Activated CD4-positive, alpha-beta T cell treated with anti-CD3 and anti-CD28 coated beads, Interleukin-2, Interleukin-4, amounts not matched to agents 100 ng/mL and 50 ng/mL, durations not matched to agents 16 hours and 8 hours (primary cell): ENCODE results near the gene LCLAT1.

Experiments
- DNase-seq: peaks from one replicate; pipeline ENCODE4 v3.0.0-alpha.2; 2020; ENCODE audit warnings: low spot score

LCLAT1 gene

DNA sequence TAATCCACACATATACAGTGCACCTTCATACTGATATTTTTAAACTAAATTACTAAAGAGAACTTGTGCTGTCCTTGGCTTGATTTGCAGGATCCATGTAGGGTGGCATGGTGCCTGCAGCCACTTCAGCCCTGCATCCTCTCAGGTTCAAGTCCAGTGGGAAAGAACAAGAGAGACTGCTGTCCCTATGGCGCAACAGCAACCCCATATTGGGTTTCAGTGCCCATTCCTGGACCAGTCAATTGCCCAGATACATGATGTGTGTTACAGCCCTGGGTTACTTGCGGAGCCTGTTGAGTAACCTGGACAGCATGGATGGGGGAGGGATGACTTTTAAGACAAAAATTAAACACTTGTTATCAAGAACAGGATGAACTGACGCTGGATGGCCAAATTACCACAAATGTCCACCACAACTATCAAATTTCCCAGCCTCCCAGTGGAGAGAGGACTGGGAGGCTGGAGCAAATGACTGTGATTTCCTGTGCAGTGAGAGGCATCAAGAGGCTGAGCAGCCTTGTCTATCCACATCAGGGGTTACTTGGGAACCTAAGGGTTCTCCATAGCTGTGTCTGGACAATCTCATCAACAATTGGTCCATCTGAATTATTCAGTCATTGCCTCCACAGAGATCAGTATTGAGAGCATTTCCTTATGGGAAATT, 198.2 kb downstream of the LCLAT1 start:
- DNase-seq: no peak

DNA sequence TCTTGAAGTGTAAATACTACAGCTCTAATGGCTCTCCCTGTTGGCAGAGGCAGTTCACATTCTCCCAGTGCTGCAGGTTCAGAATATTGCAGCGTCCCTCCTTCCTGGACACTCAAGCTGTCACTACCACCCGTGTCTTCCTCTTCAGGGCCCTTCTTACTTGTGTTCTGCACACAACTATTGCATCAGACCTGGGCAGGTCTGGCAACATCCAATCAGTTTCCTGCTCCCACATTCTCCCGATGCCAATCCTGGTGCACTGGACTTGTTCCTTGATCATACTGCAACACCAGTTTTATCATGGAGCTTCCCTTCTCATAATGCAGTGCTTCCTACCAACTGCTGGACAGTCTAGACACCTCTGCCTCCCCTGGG, 198.7 kb downstream of the LCLAT1 start:
- no peak for DNase-seq

DNA sequence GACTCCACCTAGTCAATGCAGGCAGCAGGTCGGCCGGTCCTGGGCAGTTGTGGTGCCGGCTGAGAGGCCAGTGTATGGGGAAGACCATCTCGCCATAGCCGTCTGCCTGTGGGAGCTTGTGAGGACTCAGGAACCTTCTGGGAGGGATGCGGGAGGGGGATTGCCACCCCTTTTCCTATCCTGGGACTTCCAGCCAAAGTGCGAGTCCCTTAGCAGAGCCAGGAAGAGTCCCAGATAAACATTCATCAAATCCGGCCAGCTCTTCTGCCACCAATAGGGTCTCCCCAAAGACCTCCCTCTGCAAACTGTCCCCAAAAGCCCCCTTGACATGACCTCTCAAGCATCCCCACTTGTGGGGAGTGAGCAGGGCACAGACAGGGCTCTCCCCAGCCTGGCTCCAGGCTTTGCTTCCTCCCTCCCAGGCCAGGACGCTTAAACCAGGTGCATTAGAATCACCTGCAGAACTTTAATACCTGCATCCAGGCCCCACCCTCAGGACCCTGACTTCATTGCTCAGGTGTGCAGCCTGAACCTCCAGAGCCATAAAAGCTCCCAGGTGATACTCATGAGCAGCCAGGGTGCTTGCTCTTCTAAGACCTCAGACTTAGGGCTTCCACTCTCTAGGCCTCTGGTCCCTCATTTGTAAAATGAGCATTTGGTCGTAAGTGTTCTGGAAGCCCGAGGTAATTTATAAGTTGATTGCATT, 200.9 kb downstream of the LCLAT1 start:
- no peak for DNase-seq

DNA sequence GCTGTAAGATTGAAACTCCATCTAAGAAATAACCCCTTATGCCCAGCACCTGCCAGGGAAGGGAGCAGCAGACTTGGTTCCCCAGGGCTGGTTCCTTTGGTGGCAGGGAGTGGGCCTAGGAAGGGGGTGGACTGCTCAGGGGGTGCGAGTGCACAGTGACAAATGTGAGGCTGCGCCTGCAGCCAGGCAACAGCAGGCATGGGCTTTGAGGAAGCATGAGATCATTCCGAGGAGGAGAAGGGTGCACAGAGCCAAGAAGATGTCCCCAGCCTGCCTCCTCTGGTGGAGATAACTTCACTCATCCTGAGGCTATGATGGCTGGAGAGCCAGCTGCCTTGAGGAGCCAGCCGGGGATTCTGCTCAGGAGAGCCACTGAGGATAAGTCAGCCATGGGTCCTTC, 202.2 kb downstream of the LCLAT1 start:
- no peak for DNase-seq

DNA sequence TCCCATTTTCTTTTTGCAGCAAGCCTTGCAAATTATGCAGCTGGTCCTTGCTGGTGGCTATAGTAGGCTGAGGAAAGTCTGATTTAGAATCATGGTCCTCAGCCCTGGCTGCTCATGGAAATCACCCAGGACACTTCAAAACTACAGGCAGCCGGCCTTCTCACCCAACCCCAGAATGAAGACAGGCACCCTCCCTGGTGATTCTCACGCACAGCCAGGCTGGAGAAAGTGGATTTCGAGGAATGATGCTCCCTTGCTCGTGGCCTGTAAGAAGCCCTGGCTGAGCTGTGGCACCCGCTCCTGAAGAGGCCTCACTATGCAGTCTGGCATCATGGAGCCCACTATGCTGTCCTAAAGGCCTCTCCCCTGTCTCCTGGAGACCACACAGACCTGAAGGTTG, 202.8 kb downstream of the LCLAT1 start:
- no peak for DNase-seq

DNA sequence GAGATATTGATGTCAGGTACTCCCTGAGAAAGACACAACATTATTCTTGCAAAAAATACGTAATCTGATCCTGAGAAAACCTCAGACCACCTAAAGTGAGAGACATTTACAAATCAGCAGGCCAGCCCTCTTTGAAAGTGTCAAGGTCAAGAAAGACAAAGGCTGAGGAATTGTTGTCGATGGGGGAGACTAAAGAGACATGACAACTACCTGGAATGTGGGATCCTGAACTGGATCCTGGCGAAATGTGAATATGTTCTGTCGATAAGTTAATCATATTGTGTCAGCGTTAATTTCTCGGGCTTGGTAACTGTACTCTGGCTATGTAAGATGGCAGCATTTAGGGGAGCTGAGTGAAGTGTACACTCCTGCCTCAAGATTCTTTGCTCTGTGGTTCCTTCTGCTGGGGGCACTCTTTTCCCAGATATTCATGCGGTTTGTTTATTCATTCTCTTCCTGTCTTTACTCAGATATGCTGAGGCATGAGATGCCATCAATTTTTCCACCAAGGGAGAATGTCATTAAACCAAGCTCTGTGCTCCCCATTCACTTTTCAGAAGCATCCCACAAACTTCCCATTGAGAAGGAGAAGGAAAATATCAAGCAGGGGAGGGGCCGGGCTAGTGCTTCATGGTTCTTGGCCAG, 205.3 kb downstream of the LCLAT1 start:
- DNase-seq: no peak

DNA sequence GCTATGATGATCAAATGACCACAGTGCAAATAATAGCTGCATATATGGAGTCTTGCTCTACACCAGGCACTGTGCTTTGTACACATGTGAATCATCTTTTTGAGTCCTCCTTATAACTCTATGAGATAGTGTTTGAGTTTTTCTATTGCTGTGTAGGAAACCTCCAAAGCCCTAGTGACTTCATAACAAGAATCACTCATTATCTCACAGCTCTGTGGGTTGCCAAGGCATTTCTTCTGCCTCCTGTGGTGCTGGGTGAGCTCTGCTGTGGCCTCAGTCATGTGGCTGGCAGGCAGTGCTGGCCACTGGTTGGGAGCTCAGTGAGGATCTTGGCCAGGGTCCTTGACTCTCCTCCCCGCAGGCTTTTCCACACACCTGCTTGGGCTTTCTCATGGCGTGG, 206.8 kb downstream of the LCLAT1 start:
- no peak for DNase-seq

DNA sequence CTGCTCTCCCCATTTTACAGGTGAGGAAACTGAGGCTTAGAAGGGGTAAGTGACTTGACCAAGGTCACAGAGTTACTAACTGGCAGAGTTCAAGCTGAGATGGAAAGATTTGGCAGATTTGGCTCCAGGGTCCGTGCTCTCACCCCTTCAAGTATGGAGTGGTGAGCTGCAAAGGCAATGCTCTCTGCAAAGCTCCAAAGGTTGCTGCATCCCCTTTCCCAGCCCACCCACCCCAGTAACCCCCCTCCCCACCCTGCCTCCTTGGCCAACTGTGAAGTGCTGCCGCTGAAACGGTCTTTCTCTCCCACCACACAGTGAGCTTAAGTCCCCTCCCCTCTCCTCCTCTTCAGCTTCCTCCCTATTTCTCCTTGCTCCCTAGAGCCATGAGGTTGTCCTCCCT, 207.4 kb downstream of the LCLAT1 start:
- no peak for DNase-seq

DNA sequence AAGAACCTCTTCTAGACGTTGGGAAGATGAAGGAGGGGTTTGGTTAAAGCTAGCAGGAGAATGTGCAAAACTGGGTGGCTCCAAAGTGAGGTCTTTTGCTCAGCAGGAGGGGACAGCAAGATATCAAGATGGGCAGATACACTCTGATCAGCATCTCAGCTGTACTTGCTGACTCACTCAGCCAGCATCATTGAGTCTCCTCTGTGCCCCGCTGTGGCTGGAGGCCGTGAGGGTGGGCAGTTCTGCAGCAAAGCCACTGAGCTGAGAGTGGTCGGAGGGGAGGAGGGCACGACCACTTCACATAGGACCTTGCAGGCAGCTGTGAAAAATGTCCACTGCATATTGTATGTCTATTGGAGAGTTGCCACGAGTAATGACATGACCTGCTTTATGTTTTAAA, 208.2 kb downstream of the LCLAT1 start:
- DNase-seq: no peak

DNA sequence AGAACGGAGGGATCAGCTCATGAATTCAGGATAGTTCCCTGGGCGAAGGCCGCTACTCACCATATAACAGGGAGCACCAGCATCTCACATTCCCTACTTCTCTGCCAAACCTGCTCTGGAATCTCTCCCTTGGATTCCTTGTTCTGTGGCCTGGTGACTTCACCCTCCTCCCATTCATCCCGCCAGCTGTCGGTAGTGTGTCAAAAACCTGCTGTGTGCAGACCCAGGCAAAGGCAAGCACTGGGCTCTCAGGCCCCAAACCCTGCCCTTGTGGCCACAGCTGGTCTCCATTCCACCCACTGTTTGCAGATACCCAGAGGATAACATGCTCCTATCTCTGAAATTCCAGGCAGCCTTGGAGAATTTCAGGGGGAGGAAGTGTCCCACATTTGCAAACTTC, 208.6 kb downstream of the LCLAT1 start:
- DNase-seq: no peak

DNA sequence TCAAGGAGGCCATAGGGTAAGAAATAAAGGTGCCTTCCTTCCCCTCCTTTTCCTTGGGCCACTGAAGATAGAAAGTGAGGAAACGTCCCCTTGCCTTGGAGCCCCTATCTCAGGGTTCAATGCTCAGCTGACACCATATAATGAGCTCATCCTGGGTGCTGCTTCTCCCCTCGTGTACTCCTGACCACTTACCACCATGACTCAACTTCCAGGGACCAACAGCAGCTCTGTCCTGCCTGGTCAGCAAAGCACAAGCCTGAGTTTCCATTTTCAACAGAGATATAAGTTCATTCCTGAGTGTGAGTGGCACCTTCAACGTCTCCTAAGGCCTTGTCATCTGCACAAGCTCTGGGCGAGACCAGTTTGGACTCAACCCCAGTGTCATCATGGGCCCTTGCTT, 209.0 kb downstream of the LCLAT1 start:
- DNase-seq: no peak

DNA sequence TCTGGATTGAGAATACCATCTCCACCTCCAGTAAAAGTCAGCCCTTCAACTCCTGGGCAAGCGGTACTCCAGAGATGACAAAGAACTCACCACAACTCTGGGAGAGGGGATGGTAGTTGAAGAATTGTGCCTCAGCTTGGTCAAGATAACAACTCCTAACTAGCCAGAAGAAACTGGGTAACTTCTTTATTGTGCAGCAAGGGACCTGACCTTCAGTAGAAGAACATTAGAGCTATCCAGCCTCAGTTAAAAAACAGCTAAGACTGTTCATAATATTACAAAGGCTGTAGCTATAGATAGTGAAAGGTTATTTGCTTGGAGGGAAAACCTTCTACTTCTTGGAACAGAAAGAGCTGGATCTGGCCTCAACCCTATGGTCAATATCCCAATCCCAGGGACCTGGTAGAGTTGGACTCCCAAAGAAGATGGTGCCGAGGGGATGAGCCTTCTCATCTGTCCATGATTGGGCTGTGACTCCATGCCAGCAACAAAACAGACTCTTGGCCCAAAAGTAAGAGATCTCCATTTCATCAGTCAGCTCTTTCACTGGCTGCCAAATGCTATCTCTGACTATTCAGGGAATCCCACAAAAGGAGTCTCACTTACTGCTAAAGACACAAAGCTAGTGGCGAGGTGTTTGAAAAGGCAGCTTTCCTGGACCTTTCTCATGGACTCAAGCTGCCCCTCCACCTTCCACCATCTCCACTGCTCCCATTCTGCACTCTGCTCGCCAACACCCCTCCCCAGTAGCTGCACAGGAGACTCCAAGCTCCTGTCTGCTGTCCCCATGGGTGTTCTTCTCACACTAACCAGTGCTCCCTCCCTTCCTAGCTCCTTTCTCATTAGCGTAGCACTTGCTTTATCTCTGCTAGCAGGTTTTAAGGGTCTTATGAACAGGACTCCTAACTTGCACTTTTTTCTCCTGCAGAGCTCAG, 214.4 kb downstream of the LCLAT1 start:
- DNase-seq: no peak

DNA sequence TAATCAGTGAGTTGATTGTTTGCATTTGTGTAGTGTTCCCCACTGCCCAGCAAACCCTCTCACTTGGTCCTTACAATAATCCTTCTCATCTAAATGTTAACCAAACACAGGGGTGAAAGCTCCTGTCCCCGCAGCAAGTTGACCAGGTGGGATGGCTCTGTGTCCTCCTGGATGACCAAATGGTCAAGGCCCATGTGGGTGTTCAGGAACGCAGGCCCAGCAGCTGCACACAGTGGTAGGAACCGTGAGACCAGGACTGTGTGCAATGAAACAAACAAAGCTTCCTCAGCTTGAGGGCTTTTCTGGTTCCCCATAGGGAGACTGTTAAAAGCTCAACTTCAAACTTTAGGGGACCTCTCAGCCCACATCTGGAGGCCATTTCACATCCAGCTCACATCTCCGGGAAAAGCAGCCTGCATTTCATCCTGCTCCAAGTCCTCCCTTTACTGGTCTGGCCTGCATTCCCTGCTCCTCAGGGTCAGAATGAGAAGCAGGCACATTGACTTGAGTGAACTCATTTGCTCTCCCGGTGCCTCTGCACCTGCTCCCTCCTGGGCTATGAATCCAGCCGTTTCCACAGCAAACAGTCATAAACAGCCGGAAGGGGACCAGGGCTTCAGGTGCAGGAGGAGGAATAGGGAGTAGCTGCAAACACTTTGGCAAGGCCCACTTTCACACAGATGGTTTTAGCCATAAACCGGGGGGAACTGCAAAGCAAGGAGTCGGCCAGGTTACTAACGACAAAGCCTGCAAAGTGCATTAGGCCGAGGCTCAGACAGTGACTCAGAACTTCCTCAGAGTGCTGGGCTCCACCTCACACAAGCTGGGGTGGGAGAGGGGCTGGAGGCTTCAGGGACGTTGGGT, 215.5 kb downstream of the LCLAT1 start:
- DNase-seq: no peak

DNA sequence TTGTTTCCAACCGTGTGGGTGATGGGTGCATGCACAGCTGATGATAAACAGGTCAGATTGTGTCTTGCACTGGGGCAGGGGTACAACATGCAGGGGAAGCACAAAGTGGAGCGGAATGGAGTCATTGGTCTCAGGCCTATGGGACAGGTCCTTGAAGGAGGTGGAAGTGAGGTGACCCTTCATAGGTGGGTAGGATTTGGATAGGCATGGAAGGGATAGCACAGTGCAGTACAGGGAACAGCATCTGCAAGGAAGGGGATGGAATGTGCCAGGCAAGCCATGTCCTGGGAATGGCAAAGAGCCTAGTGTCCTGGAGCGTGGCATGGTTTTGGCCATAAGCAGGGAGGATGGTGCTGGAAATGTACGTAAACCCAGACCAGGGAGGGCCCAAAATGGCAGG, 216.3 kb downstream of the LCLAT1 start:
- DNase-seq: no peak

DNA sequence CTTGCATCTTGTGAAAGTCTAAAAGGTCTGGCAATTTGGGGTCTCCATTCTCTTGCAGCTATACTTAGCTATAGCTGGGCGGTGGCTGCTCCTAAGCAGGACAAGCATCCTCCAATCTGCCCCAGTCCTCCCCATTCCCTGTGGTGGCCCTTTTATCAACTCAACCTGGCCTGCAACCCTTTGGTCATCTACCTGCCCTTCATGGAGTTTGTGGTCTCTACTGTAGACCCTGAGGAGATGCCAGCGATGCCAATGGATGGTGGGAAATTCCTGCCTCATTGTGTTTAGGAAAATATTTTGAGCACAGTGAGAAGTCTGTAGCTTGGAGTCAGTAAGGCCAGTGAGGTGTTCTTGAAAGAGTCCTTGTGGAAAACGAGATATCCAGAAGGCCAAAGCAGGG, 216.8 kb downstream of the LCLAT1 start:
- no peak for DNase-seq

DNA sequence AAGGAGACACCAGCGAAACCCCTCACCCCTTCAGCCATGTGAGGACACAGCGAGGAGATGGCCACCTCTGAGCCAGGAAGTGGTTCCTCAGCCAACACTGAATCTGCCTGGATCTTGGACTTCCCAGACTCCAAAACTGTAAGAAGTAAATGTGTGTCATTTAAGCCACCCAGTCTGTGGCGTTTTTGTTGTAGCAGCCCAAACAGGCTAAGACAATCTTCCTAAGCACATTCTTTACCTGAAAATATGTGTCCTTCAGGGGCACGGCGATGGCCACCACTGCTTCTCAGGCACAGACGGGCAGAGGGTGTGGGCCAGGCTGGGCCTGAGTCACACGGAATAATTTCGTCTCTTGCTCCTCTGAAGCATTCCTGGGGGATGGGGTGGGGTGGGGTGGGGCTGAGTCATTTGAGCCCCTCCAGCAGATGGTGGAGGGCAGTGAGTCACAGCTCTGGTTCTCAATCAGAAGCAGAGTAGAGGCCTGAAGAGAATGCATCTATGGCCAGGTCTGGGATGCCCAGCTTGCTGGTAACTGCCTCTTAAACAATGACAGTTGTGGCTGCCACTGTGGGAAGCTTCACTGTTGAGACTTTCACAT, 217.8 kb downstream of the LCLAT1 start:
- DNase-seq: no peak

DNA sequence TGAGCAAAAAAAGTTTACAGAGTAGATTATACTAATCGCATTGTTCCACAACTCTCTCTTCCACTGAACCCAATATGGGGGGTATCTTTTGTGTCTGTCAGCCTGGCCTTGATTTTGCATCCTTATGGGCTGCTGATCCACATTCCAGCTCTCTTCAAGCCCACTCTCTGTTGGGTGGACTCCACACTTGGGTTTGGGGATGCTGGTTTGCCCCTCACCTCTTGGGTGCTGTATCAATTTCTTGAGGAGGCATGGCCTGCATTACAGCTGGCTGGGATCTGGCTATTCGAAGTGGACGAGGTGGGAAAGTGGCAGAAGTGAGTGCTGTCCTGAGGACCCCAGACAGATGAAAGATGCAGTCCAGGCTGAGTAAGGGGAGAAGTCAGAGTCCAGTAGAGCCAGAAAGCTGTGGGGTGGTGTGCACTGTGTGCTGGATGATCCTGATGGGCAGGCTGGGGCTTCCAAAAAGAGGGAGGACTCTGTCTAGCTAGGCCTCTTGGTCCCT, 218.8 kb downstream of the LCLAT1 start:
- no peak for DNase-seq

DNA sequence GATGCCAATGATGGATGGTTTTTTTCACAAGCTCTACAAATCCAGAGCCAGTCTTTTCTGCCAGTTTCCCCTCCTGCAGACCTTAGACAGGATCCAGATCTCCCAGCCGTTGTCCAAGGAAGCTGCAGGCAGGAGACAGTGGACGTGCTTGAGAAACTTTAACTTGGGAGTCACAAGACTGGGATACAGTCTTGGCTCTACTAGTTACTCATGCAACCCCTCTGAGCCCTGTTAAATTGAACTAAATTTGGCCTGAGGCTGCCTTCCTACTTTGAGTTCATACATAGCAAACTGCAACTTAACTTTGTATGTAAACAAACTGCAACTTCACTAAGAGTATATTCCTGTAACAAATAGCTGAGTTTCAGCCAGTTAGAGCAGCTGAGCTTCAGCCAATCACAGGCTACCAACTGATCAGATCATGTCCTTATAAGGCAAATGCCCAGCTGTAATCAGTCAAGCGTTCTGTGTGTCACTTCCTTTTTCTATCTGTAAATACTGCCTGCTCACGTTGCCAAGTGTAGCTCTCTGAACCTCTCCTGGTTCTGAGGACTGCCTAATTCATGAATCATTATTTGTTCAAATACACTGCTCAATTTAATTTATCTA, 219.3 kb downstream of the LCLAT1 start:
- DNase-seq: no peak

DNA sequence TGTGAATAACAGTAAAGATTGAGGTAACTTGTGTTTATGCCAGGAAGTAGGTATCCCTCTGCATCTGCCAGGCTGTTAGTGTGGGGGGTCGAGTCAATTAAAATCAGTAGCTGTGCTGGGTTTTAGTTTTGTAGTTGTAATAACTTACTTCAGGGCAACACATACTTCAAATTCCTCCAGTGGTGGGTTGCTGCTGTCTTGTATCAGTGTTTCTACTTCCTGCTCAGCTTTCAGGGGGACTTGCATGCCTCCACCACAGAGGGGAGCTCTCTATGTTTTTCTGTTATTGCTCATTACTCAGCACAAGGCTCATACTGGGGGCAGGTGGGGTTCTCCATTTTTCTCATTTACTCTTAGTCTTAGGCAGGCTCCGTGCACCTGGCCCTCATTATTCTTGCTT, 223.4 kb downstream of the LCLAT1 start:
- DNase-seq: no peak

DNA sequence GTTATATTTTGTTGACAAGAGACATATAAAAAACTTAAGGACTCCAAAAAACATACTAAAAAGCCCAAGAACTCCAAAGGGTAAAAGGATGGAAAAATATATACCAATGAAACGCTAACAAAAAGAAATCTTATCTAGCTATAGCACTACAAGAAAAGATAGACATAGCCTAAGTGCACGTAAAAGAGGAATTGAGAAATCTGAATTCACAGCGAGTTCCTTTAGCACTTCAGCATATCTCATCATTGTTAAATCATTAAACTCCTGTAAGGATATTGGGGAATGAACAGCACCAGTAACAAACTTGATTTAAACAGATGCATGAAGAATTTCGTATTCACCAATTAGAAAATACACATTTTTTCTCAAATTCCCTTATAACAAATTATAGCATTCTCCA, 226.1 kb downstream of the LCLAT1 start:
- no peak for DNase-seq

DNA sequence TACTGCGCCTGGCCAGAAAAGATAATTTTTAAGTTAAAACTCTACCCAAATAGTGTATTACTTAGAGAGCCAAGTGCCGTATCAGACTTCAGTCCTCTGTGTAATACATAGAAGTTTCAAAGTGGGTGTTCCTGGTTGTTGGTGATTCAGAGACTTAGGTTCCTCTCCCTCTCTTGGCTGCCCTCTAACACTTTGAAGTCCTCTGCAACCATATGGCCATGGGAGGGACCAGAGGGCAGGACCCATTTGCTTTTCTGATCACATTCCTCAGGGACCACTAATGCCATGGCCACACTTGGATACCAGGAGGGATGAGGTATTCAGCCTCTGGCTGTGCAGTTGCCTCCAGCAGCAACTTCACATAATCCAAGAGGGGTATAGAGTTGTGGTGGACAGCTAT, 228.7 kb downstream of the LCLAT1 start:
- no peak for DNase-seq
